H7 (cell line): ENCODE data around the gene ETV3. TPM values are rescaled to one million over a fixed set of nuclear protein-coding genes. Genes with fewer than 3 reads are reported as not detected.
"Not testable (repeated sequence)": the region's sequence is repeated elsewhere in the genome, so short reads cannot be mapped to it uniquely, and the experiment has no call there.

ENCODE experiments used
- DNase-seq: peaks from one replicate; pipeline ENCODE4 v3.0.0; 2012
- H3K27me3 ChIP-seq: 2 replicates; pipeline ENCODE4 v1.6.0; 2011; ENCODE audit warnings: mild to moderate bottlenecking, low read length; ENCODE audit not compliant: control insufficient read depth, insufficient read depth
- H3K36me3 ChIP-seq: replicated peaks from 2 replicates; pipeline ENCODE4 v1.5.1; 2011; ENCODE audit warnings: low read length; ENCODE audit not compliant: control insufficient read depth, insufficient read depth
- H3K4me3 ChIP-seq: 2 replicates; pipeline ENCODE4 v1.5.1; 2011; ENCODE audit warnings: low read depth, mild to moderate bottlenecking, control low read depth, low read length, moderate library complexity; ENCODE audit not compliant: insufficient read depth
- total RNA-seq: library from RNA; depleted of rRNA; stranded (reverse); fragments of >200 nt; shearing (Covaris generic); gene quantifications from 2 replicates; pipeline ENCODE4 v1.2.3, GENCODE V29; 2014

ETV3 gene
- total RNA-seq, 1 experiment from 2014 or later: 22.5 TPM

DNA sequence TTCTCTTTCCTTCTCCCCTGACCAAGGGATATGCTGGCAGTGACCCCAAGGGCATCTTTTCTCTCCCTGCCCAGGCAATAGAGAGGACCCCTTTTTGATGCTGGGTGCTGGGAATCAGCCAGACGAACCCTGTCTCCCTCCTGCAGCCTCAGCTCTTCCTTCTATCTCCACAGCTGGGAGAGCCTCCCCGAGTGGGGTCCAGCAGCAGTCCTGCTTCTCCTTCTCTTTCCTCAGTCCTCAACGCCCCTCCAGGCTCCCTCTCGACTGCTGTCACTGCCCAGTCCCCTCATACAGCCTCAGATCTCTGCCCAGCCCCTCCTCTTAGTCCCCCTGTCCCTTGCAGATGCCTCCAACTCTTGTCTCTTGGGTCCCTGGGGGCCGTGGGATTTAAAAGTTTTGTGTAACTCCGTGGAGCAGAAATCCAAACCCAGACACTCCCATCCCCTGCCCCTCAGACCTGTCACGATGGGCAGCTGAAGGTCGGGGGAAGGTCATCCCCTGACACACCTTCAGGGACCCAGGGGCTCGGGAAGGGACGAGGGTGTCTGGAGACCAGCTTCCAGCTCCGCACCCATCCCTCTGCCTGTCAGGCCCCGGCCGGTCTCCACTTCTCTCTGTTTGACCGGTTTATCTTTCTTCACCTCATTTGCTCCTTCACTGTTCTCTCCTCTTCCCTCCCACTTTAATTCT is 32.8 kb downstream of the ETV3 start:
- DNase-seq: no peak
- Histone ChIP-seq H3K4me3 (no peak overlapping the region), H3K36me3 (no peaks in the 10 kb centered on the region), H3K27me3 (peaks cover 6% of the 10 kb centered on the region)

DNA sequence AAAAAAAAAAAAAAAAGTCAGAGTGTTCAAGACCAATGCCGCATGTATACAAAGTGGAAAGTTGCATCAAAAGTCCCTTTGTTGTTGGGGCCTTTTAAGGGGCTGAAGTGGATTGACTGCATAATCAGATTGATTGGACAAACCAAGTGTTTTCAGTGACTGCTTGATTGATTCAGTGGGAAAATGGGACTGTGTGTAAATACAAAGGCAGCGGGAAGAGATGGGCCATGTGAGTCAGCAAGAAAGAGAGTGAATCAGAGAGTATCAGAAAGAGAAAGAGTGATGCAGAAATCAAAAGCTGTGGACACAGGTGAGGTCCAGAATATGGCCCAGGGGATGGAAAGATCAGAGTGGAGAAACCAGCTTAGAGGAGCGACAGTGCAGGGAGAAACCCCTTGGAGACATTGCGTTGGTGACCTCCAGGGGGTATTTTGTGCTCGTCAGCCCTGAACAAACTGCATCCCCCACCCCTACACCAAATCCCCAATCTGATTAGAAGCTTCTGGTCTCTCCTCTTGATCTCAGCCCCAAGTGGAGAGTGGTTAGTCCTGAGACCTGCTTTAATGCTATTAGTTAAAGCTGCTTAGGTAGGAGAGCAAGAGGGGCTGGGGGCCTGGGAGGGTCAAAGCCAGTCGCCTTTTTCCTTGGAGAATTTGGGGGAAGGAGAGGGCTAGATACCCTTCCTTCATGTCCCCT is 33.4 kb downstream of the ETV3 start:
- peak; percentile 53 for DNase-seq
- Histone ChIP-seq H3K36me3 (no peaks in the 10 kb centered on the region), H3K4me3 (no peak overlapping the region), H3K27me3 (peaks cover 6% of the 10 kb centered on the region)

DNA sequence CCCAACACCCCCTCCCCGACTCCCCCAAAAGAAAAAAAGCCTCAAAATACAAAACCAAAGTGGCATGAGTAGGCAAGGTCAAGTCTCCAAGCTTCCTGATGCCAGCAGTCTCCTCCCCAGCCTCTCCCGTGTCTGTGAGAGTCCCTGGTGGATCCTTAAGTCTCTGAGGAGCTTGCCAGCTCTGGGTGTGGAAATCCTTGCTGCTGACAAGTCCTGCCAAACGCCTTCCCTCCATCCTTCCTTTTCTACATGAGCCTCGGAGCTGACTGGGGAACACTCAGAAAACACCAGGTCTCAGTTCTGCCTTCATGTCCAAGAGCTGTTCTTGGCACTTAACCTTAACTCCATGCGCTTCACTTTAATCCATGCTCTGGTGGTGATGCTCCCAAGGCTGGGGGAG is 34.9 kb downstream of the ETV3 start:
- H3K4me3 ChIP-seq: no peak overlapping the region
- peaks cover 6% of the 10 kb centered on the region for H3K27me3 ChIP-seq
- DNase-seq: no peak
- H3K36me3 ChIP-seq: no peaks in the 10 kb centered on the region

DNA sequence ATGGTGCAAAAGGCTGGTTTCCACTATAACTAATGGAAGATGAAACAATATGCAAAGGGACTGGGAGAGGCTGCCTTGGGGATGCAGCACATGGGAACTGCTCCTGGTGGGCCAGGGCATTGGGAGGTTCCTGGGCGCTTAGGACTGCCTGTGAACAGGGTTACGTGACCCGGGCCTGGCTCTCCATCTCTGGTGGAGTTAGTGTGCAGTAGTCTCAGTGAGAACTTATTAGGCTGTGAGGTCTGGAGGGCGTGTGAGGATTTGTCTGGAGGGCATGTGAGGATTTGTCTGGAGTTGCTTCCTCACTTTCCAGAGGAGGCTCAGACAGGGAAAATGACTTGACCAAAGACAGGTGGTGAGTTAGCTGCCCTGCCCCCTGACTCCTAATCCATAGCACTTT is 37.0 kb downstream of the ETV3 start:
- Histone ChIP-seq H3K4me3 (no peak overlapping the region), H3K36me3 (no peaks in the 10 kb centered on the region), H3K27me3 (no peaks in the 10 kb centered on the region)
- peak; percentile 28 for DNase-seq

DNA sequence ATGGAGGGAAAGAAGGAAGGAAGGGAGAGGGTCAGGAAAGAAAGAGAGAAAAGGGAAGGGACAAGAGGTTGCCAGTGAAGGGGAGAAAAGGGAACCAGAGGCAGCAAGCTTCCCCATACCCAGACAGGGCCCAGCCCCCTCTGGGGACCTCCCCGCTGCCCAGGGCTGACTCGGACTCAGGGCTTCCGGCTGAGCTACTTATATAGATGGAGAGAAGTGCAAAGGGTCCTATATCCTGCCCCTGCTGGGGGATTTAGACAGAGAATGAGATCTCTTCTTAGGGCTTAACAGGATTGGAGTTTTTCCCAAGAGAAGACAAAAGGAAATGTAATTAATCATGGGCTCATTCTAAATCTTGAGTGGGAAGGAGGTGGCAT is 38.6 kb downstream of the ETV3 start, which contains the start of gene ETV3L:
Gene ETV3L (minus strand): TSS at position 176 of the 377 bp plus-strand sequence. CDS start 285 bp downstream, outside the sequence.
- no peaks in the 10 kb centered on the region for H3K36me3 ChIP-seq
- H3K27me3 ChIP-seq: no peaks in the 10 kb centered on the region
- no peak within 1 kb of the TSS for H3K4me3 ChIP-seq
- DNase-seq: peak; percentile 75

DNA sequence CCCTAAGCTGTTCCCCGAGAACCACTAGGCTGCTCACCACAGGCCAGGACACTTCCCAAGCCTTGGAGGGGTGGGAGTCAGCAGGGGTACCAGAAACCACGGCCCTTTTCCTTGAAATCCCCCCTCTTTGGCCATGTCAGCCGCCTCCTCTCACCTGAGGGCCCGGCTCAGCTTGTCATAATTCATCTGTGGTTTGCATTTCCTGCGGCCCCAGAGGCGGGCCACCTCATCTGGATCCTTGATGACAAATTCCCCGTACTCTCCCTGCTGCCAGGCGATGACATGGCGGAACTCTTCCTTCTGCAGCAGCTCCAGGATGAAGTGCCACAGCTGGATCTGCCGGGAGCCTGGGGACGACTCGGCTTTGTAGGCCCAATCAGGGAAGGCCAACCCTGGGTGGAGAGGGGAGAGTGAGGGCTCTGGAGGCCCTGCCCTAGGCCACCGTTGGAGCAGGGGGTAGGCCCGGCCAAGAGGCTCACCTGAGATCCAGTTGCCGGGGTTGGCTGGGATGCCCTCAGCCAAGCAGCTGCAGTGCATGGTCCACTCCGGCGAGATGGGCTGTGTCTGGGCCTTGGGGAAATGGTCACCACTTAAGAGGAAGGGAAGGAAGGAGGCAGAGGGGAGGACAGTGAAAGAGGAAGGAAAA is 39.1 kb downstream of the ETV3 start:
- not testable (repeated sequence) for H3K36me3 ChIP-seq, H3K4me3 ChIP-seq, H3K27me3 ChIP-seq
- DNase-seq: peak; percentile 59

DNA sequence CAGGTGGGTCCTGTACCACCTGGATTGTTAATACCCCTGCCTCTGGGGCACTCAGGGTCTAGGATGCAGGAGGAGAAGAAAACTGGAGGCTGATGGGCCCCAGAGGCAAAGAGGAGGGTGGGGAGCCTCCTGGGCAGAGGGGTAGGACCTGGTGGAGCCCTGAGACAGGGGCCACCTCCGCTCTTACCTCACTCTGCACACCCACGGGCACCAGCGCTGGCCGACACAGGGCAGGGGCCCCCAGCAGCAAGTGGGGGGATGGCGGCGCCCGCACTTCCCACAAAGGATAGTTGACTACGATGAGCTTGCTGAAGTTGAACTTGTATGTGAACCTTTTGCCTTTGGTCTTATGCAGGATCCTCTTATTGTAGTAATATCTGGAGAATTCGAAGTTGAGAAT is 39.7 kb downstream of the ETV3 start:
- no peaks in the 10 kb centered on the region for H3K36me3 ChIP-seq
- DNase-seq: peak; percentile 48
- H3K4me3 ChIP-seq: no peak overlapping the region
- no peaks in the 10 kb centered on the region for H3K27me3 ChIP-seq

DNA sequence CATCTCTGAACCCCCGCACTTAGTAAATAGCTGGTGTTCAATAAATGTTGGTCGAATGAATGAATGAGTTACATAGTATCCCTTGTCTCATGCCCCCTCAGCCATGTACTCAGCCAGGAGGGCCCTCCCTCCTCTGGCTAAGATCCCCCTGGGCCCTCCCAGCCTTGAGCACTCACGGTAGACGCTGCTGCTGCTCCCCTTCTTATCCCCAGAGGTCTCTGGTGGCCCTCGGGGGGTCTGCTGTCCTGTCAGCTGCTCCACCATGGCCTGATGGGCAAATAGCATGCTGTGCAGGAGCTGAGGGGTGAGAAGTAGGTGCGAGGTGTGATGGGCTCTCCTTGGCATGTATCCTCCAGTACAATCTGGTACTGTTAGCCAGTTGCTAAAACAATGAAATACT is 40.5 kb downstream of the ETV3 start:
- peak; percentile 40 for DNase-seq

DNA sequence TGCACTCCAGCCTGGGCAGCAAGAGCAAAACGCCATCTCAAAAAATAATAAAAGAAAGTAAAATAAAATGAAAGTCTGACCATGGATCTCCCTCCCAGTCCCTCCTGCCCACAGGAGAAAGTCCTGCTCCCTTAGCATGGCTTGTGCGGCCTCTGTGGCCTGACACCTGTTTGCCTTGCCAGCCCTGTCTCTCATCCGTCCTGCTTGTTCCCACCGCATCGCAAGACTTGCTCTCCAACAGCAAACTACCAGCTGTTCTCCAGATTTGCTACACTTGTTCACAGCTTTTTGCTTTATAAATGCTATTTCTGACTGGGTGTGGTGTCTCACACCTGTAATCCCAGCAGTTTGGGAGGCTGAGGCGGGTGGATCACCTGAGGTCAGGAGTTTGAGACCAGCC is 41.3 kb downstream of the ETV3 start:
- no peak for DNase-seq
- H3K27me3 ChIP-seq: no peaks in the 10 kb centered on the region
- H3K36me3 ChIP-seq: no peaks in the 10 kb centered on the region
- no peak overlapping the region for H3K4me3 ChIP-seq

More for the DNA sequence above, 40.5 kb downstream of the ETV3 start:
- Histone ChIP-seq H3K27me3 (no peaks in the 10 kb centered on the region), H3K36me3 (no peaks in the 10 kb centered on the region), H3K4me3 (no peak overlapping the region)

DNA sequence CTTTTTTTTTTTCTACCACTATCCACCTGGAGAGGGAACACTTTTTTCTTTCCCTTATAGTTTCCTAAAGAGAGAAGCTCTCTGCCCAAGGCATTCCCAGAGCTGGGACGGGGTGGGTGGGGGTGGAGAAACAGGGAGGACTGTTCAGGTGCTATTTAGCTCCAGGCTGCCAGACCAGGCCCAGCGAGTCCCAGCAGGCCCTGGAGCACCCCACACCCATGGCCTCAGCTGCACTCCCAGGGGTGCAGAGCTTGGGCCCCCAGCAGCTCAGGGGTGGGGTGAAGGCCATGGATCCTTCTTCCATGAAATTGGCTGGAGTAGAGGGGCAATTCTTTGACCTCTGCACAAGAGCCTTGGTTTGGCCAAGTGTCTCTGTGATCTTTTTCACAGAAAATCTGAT is 42.6 kb downstream of the ETV3 start:
- Histone ChIP-seq H3K36me3 (no peaks in the 10 kb centered on the region), H3K27me3 (no peaks in the 10 kb centered on the region), H3K4me3 (no peak overlapping the region)
- peak; percentile 40 for DNase-seq

DNA sequence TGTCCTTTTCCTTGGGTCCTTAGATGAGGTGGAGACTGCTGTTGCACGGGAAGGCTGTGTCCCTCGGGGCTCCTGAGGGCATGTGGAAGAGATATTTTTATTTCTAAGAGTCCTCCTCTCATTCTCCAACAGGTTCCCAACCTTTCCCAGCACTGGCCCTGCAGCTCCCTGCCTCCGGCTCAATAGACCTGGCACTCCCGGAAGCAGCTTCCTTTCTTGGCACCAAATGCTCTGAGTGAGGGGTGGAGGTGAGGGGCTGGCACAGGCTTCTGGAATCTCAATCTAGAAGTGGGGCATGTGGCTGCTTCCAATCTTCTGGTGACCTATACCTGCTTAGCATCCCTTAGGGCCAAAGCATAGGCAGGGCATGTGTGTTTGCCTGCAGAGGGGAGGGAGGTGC is 43.1 kb downstream of the ETV3 start:
- peak; percentile 35 for DNase-seq

DNA sequence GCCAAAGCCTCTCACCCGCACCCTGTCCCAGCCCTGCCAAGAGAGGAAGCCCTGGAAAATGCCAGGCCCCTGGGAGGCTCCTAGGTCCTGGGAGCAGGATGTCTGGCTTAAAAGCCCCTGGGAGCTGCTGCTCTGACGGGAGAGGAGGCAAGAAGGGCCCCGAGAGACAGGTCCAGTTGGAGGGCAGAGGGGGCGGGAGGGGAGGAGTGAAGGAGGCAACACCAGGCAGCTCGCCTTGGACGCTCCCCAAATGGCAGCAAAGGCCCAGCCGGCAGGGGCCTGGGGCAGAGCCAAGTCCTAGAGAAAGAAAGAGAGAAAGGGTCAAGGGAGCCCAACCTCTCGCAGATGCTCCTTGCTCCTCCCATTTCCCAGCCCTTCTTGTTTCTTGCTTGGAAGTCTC is 45.4 kb downstream of the ETV3 start:
- DNase-seq: peak; percentile 63
- Histone ChIP-seq H3K27me3 (no peaks in the 10 kb centered on the region), H3K4me3 (no peak overlapping the region), H3K36me3 (no peaks in the 10 kb centered on the region)

More for the DNA sequence above, 43.1 kb downstream of the ETV3 start:
- H3K27me3 ChIP-seq: no peaks in the 10 kb centered on the region
- H3K36me3 ChIP-seq: no peaks in the 10 kb centered on the region
- no peak overlapping the region for H3K4me3 ChIP-seq

DNA sequence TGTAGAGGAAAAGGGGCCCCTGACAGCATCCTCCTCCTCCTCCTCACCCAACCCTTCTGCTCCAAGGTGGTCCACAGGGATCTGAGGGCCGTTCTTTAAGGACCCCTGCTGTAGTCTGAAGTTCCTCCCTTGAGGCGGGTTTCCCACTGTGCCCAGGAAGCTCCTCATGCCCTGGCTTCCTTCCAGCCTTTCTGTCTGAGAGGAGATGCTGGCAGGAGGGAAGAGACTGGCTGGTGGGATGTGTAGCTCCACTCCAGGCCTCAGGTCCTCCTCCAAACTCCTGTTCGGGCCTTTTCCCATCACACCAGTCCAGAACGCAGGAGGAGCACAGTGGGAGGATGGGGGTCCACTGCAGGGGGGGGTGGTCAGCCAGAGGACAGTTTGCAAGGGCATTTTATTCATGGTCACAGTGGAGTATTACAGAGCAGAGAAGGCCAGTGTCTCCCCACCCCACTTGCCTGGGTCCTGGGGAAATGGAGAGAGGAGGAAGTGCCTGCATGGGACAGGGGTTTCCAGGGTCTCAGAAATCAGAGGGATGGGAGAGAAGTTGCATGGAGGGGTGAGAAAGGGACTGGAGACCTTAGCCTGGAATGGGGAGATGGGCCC is 46.4 kb downstream of the ETV3 start:
- Histone ChIP-seq H3K27me3 (no peaks in the 10 kb centered on the region), H3K4me3 (no peak overlapping the region), H3K36me3 (no peaks in the 10 kb centered on the region)
- peak; percentile 13 for DNase-seq

DNA sequence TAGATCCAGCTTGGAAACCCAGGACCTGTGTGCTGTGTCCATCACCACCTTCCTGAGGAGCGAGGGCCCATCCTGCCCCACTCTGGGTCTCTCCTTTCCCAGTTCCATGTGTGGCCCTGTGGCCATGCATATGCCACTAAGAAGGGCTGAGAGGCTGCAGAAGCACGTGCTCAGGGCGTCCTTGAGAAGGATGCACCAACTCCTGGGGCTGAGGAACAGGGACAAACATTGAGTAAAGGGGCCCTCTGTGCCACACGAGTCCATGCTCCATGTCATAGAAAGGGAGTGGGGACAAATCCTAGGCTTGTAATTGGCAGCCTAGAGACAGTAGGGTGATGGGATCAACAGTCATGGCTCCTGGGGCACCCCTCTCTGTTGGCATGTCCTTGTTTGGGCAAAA is 47.0 kb downstream of the ETV3 start:
- Histone ChIP-seq H3K4me3 (no peak overlapping the region), H3K27me3 (no peaks in the 10 kb centered on the region), H3K36me3 (no peaks in the 10 kb centered on the region)
- DNase-seq: peak; percentile 11

DNA sequence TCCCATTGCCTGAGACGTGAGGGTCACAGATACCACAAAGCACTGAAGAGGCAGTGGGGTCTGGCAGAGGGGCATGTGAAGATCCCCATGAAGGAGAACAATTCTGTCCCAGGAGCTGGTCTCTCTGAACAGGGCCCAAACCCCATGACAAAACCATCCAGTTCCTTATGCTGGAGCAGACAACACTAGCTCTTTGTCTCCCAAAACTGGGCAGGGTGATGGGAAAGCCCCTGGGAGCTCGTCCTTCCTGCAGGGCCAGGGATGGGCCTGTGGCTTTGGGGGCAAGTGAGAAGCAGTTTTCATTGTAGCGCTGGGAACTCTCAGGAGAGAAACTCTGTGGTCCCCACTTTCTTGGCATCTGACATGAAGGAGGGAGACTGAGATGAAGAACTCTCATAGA is 47.4 kb downstream of the ETV3 start:
- H3K27me3 ChIP-seq: no peaks in the 10 kb centered on the region
- no peak overlapping the region for H3K4me3 ChIP-seq
- no peaks in the 10 kb centered on the region for H3K36me3 ChIP-seq
- peak; percentile 31 for DNase-seq
